ENCODE data around the gene BFSP2. TPM values are rescaled to one million over a fixed set of nuclear protein-coding genes. Genes with fewer than 3 reads are reported as not detected.

The BFSP2 gene
- total and polyA plus RNA-seq, 2 donors (not counting 1 experiment from before 2014, with no cell fraction given), result 0.60 to 1.6 TPM

GRCh38 chr3:133368371-133369067, 31.3 kb upstream of the BFSP2 start:
- ChIA-PET CTCF (no interaction called here), POLR2A (no interaction called here)
- no peak overlapping the region for H3K4me3 ChIP-seq (ENCODE audit: control extremely low read depth in 1 of 5, extremely low read depth in 1 of 5, insufficient read depth in 1 of 5, low read depth in 2 of 5, low read length in 4 of 5)
- 77% methylated on average over 2 of the region's 4 CpGs for WGBS (ENCODE audit: insufficient coverage)
- intact Hi-C loops (cut with micrococcal nuclease), result no loop called here
- no peaks in the 10 kb centered on the region for H3K36me3 ChIP-seq (replicated peaks in 1 of 2; ENCODE audit: control extremely low read depth in 1 of 2, control insufficient read depth in 1 of 2, extremely low read depth in 1 of 2, insufficient read depth in 2 of 2, low read length in 1 of 2)
- H3K4me1 Mint-ChIP-seq, result no peaks in the 10 kb centered on the region
- ATAC-seq (ENCODE audit: low read depth) (no peak), DNase-seq (no peak)
- H2AFZ ChIP-seq (ENCODE audit: insufficient read depth, low read depth, low read length, poor library complexity, severe bottlenecking), result no peak overlapping the region
- H3K9ac ChIP-seq (ENCODE audit: low read length), result no peak overlapping the region
- H3K4me1 ChIP-seq (ENCODE audit: control insufficient read depth in 2 of 2, insufficient read depth in 2 of 2, low read length in 2 of 2), result no peaks in the 10 kb centered on the region
- no peak overlapping the region for H3K4me2 ChIP-seq (replicated peaks; ENCODE audit: low read depth, low read length, poor library complexity, severe bottlenecking)
- peaks cover 9% of the 10 kb centered on the region for H3K27me3 Mint-ChIP-seq
- no peaks in the 10 kb centered on the region for H4K20me1 ChIP-seq (ENCODE audit: control insufficient read depth, insufficient read depth, low read length, poor library complexity, severe bottlenecking)
- H3K4me3 Mint-ChIP-seq, result no peak overlapping the region
- no peak overlapping the region for H3K27ac Mint-ChIP-seq
- peaks cover 0 to 11% (median 0%) of the 10 kb centered on the region in 4 experiments for H3K27me3 ChIP-seq (replicated peaks in 1 of 4; ENCODE audit: control extremely low read depth in 1 of 4, control insufficient read depth in 3 of 4, insufficient read depth in 4 of 4, low read length in 3 of 4)
- no peaks in the 10 kb centered on the region for H3K9me3 ChIP-seq (ENCODE audit: control extremely low read depth in 1 of 3, control insufficient read depth in 2 of 3, insufficient read depth in 1 of 3, low read length in 2 of 3)
- H3K27ac ChIP-seq (ENCODE audit: low read length in 2 of 2), result no peak overlapping the region
- TF ChIP-seq EZH2 (IDR thresholded peaks at IDR 0.05; ENCODE audit: borderline replicate concordance, insufficient read depth, low read depth, low read length, poor library complexity, severe bottlenecking), result no peak
- TF ChIP-seq, protein P1, sequence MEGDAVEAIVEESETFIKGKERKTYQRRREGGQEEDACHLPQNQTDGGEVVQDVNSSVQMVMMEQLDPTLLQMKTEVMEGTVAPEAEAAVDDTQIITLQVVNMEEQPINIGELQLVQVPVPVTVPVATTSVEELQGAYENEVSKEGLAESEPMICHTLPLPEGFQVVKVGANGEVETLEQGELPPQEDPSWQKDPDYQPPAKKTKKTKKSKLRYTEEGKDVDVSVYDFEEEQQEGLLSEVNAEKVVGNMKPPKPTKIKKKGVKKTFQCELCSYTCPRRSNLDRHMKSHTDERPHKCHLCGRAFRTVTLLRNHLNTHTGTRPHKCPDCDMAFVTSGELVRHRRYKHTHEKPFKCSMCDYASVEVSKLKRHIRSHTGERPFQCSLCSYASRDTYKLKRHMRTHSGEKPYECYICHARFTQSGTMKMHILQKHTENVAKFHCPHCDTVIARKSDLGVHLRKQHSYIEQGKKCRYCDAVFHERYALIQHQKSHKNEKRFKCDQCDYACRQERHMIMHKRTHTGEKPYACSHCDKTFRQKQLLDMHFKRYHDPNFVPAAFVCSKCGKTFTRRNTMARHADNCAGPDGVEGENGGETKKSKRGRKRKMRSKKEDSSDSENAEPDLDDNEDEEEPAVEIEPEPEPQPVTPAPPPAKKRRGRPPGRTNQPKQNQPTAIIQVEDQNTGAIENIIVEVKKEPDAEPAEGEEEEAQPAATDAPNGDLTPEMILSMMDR (IDR thresholded peaks at IDR 0.05), result no peak
- H3K79me2 ChIP-seq (ENCODE audit: control insufficient read depth, insufficient read depth, low read length), result no peaks in the 10 kb centered on the region
- no peaks in the 10 kb centered on the region for H3K9me3 Mint-ChIP-seq (ENCODE audit: insufficient read depth)

GRCh38 chr3:133369068-133369440, 30.8 kb upstream of the BFSP2 start:
- no peaks in the 10 kb centered on the region for H3K79me2 ChIP-seq (ENCODE audit: control insufficient read depth, insufficient read depth, low read length)
- H3K27me3 ChIP-seq (replicated peaks in 1 of 4; ENCODE audit: control extremely low read depth in 1 of 4, control insufficient read depth in 3 of 4, insufficient read depth in 4 of 4, low read length in 3 of 4), result peaks cover 0 to 11% (median 0%) of the 10 kb centered on the region in 4 experiments
- H3K27ac ChIP-seq (ENCODE audit: low read length in 2 of 2), result no peak overlapping the region
- no peak for TF ChIP-seq EZH2 (IDR thresholded peaks at IDR 0.05; ENCODE audit: borderline replicate concordance, insufficient read depth, low read depth, low read length, poor library complexity, severe bottlenecking)
- TF ChIP-seq, protein P1 (IDR thresholded peaks at IDR 0.05), result no peak
- H3K27ac Mint-ChIP-seq, result no peak overlapping the region
- no peaks in the 10 kb centered on the region for H3K4me1 Mint-ChIP-seq
- no peaks in the 10 kb centered on the region for H3K9me3 Mint-ChIP-seq (ENCODE audit: insufficient read depth)
- DNase-seq (no peak), ATAC-seq (ENCODE audit: low read depth) (no peak)
- CTCF ChIA-PET, result no interaction called here
- no peak overlapping the region for H3K4me2 ChIP-seq (replicated peaks; ENCODE audit: low read depth, low read length, poor library complexity, severe bottlenecking)
- intact Hi-C loops (cut with micrococcal nuclease), result no loop called here
- 91% methylated on average over 9 of the region's 9 CpGs for WGBS (ENCODE audit: insufficient coverage)
- no peaks in the 10 kb centered on the region for H3K4me1 ChIP-seq (ENCODE audit: control insufficient read depth in 2 of 2, insufficient read depth in 2 of 2, low read length in 2 of 2)
- no peaks in the 10 kb centered on the region for H3K36me3 ChIP-seq (replicated peaks in 1 of 2; ENCODE audit: control extremely low read depth in 1 of 2, control insufficient read depth in 1 of 2, extremely low read depth in 1 of 2, insufficient read depth in 2 of 2, low read length in 1 of 2)
- peaks cover 9% of the 10 kb centered on the region for H3K27me3 Mint-ChIP-seq
- no peak overlapping the region for H3K4me3 ChIP-seq (ENCODE audit: control extremely low read depth in 1 of 5, extremely low read depth in 1 of 5, insufficient read depth in 1 of 5, low read depth in 2 of 5, low read length in 4 of 5)
- POLR2A ChIA-PET, result no interaction called here
- no peak overlapping the region for H2AFZ ChIP-seq (ENCODE audit: insufficient read depth, low read depth, low read length, poor library complexity, severe bottlenecking)
- no peak overlapping the region for H3K9ac ChIP-seq (ENCODE audit: low read length)
- H3K4me3 Mint-ChIP-seq, result no peak overlapping the region
- no peaks in the 10 kb centered on the region for H3K9me3 ChIP-seq (ENCODE audit: control extremely low read depth in 1 of 3, control insufficient read depth in 2 of 3, insufficient read depth in 1 of 3, low read length in 2 of 3)
- H4K20me1 ChIP-seq (ENCODE audit: control insufficient read depth, insufficient read depth, low read length, poor library complexity, severe bottlenecking), result no peaks in the 10 kb centered on the region
